ENCODE measurements around the gene SLC6A8. TPM values are rescaled to one million over a fixed set of nuclear protein-coding genes. Genes with fewer than 3 reads are reported as not detected.
A peak's percentile ranks its signal among the peaks of the same experiment; 100 is the strongest.

Gene SLC6A8
- polyA plus RNA-seq, 1 experiment, result 11.9 TPM

DNA sequence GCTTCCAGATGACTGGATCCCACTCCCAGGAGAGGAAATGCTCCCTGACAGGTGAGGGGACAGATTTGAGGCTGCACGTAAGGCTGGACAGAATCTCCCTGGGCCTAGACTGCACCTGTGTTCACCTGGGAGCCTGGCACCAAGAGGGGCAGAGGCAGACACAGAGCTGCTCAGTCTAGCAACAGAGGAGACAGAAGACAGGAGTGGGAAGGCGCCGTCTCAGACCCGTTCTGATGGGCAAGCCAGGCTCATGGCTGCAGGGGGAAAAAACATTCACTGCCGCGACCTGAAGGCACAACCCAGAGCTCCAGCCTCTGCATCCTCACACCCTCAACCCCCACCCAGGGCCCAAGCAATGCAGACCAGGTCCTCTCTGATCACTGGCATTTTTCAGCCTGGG is 19.7 kb downstream of the SLC6A8 start:
- TF ChIP-seq, protein P1, sequence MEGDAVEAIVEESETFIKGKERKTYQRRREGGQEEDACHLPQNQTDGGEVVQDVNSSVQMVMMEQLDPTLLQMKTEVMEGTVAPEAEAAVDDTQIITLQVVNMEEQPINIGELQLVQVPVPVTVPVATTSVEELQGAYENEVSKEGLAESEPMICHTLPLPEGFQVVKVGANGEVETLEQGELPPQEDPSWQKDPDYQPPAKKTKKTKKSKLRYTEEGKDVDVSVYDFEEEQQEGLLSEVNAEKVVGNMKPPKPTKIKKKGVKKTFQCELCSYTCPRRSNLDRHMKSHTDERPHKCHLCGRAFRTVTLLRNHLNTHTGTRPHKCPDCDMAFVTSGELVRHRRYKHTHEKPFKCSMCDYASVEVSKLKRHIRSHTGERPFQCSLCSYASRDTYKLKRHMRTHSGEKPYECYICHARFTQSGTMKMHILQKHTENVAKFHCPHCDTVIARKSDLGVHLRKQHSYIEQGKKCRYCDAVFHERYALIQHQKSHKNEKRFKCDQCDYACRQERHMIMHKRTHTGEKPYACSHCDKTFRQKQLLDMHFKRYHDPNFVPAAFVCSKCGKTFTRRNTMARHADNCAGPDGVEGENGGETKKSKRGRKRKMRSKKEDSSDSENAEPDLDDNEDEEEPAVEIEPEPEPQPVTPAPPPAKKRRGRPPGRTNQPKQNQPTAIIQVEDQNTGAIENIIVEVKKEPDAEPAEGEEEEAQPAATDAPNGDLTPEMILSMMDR (IDR thresholded peaks at IDR 0.05; ENCODE audit: insufficient read depth, low read depth, low read length), result no peak
- Histone ChIP-seq H3K4me3 (ENCODE audit: low read depth, low read length) (no peak overlapping the region), H3K36me3 (ENCODE audit: control insufficient read depth, insufficient read depth, low read length) (peaks cover 5% of the 10 kb centered on the region), H3K27me3 (ENCODE audit: control insufficient read depth, insufficient read depth, low read length) (no peaks in the 10 kb centered on the region)
- ChIA-PET CTCF (no interaction called here), POLR2A (no interaction called here)
- no peak for DNase-seq (ENCODE audit: low read depth)

DNA sequence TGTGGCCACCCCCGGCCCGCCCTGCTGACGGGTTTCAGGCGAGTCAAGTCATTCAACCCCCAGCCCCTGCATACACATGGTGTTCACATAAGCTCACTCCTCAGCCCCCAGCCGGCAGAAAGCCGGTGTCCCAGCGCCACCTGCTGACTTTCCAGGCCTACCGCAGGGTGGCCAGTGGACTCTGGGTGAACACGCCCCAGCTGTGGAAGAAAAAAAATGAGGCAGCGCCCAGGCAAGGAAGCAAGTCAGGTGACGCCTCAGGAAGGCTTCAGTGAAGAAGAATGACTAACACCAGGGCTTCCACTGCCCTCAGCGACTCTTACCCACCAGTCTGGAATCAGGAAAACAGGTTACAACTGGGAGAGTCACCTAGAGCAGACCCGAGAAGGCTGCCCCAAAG is 20.7 kb downstream of the SLC6A8 start:
- no peak overlapping the region for H3K4me3 ChIP-seq (ENCODE audit: low read depth, low read length)
- peaks cover 7% of the 10 kb centered on the region for H3K36me3 ChIP-seq (ENCODE audit: control insufficient read depth, insufficient read depth, low read length)
- ChIA-PET POLR2A (no interaction called here), CTCF (interaction anchor here (0.6 to 2.5 kb wide), 6 partner anchors 21 to 169 kb away, joined by 3 to 8 read pairs (median 3); partner anchors contain the start of gene SLC6A8)
- no peaks in the 10 kb centered on the region for H3K27me3 ChIP-seq (ENCODE audit: control insufficient read depth, insufficient read depth, low read length)
- peak; percentile 39 for DNase-seq (ENCODE audit: low read depth)
- TF ChIP-seq, protein P1 (IDR thresholded peaks at IDR 0.05; ENCODE audit: insufficient read depth, low read depth, low read length), result peak; percentile 73

DNA sequence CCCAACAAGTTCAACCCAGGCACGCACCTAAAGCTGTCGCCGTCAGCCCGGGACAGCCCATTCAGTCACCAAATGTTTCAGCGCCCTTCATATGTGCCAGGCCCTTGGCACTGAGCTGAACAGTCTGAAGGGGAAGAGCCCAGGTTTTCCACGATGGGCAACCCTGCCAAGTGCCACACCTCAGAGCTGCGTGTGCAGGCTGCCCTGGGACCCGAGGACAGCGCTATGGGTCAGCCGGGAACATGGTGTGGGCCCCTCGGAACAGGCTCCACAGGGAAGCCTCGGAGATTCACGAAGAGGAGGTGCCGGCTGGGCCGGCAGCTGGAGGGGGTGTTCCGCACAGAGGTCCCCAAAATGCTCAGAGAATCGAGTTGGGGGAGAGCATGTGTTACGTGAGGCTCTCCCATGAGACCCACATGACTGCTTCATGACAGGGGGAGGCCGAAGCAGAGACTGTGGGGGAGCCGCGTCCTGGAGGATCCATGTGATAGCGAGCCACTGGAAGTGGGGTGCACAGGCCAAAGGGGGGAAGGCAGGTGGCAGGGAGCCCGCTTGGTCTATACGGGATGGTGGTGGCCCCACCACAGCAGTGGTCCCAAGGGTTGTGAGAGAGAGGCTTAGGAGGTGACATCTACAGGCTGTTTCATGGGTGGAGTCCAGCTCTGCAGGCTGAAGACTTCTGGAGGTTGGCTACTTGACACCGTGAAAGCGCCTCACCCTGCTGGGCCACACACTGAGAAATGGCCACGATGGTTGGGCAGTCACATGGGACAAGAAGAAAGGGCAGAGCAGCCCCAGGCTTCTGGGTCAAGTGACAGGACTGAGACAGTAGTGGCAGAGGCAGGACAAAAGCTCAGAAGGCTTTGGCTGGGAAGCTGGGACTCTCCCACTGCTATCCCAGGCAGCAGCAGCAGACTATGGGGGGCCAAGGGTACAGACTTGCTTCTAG is 22.3 kb downstream of the SLC6A8 start:
- ChIA-PET CTCF (interaction anchor here (2.5 kb wide), 1 partner anchor 43 kb away, joined by 8 read pairs; no protein-coding TSS in a partner anchor), POLR2A (no interaction called here)
- no peak for DNase-seq (ENCODE audit: low read depth)
- TF ChIP-seq, protein P1 (IDR thresholded peaks at IDR 0.05; ENCODE audit: insufficient read depth, low read depth, low read length), result no peak
- Histone ChIP-seq H3K4me3 (ENCODE audit: low read depth, low read length) (no peak overlapping the region), H3K27me3 (ENCODE audit: control insufficient read depth, insufficient read depth, low read length) (no peaks in the 10 kb centered on the region), H3K36me3 (ENCODE audit: control insufficient read depth, insufficient read depth, low read length) (peaks cover 8% of the 10 kb centered on the region)

DNA sequence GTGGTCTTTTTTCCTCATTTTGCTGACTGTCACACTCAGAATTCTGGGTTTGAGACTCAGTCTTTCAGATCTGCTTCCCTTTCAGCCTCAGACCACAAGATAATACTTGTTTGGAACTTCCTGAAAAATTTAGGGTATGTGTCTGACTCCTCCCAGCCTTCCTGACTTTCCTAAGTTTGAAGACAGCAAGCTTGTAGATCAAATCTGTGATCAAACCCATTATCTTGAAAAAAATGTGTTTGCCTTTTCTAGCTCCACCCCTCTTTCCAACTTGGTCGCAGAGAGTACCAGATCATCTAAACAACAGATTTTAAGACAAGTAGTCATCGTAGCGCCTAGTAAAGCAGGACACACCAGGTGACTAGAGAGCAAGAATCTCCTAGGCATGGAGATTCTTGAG is 26.5 kb downstream of the SLC6A8 start:
- TF ChIP-seq, protein P1 (IDR thresholded peaks at IDR 0.05; ENCODE audit: insufficient read depth, low read depth, low read length), result no peak
- no peak overlapping the region for H3K4me3 ChIP-seq (ENCODE audit: low read depth, low read length)
- no peak for DNase-seq (ENCODE audit: low read depth)
- ChIA-PET CTCF (interaction anchor here (0.9 kb wide), 1 partner anchor 28 kb away, joined by 4 read pairs; no protein-coding TSS in a partner anchor), POLR2A (no interaction called here)
- no peaks in the 10 kb centered on the region for H3K27me3 ChIP-seq (ENCODE audit: control insufficient read depth, insufficient read depth, low read length)
- peaks cover 13% of the 10 kb centered on the region for H3K36me3 ChIP-seq (ENCODE audit: control insufficient read depth, insufficient read depth, low read length)

DNA sequence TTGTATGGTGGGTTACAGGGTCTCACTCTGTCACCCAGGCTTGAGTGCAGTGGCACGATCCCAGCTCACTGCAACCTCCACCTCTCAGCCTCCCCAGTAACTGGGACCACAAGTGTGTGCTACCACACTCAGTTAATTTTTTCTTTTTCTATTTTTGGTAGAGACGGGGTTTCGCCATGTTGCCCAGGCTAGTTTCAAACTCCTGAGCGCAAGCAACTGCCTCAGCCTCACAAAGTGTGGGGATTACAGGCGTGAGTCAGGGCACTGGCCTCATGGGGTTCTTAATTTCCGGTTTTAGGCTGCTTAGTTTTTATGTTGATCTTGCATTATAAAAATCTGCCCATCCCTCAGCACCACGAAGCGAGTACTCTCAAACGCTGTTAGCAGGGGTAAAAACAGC is 29.7 kb downstream of the SLC6A8 start:
- Histone ChIP-seq H3K4me3 (ENCODE audit: low read depth, low read length) (no peak overlapping the region), H3K36me3 (ENCODE audit: control insufficient read depth, insufficient read depth, low read length) (peaks cover 22% of the 10 kb centered on the region), H3K27me3 (ENCODE audit: control insufficient read depth, insufficient read depth, low read length) (no peaks in the 10 kb centered on the region)
- no peak for DNase-seq (ENCODE audit: low read depth)
- TF ChIP-seq, protein P1 (IDR thresholded peaks at IDR 0.05; ENCODE audit: insufficient read depth, low read depth, low read length), result no peak
- POLR2A ChIA-PET, result no interaction called here
- CTCF ChIA-PET, result interaction anchor here (1.3 kb wide), 1 partner anchor 30 kb away, joined by 3 read pairs; the partner anchor contains the start of gene SLC6A8

Measured in BJ (cell line).